NCI-H2107 treated with DMSO at 0.1 percent for 48 hours (cell line): Measurements from ENCODE around the gene EMD.
A peak's percentile ranks its signal among the peaks of the same experiment; 100 is the strongest.

ENCODE experiments used
- DNase-seq: peaks from one replicate; lab custom pipeline; 2025; ENCODE audit not compliant: unreplicated experiment; lab: John Stamatoyannopoulos, UW

EMD gene

DNA sequence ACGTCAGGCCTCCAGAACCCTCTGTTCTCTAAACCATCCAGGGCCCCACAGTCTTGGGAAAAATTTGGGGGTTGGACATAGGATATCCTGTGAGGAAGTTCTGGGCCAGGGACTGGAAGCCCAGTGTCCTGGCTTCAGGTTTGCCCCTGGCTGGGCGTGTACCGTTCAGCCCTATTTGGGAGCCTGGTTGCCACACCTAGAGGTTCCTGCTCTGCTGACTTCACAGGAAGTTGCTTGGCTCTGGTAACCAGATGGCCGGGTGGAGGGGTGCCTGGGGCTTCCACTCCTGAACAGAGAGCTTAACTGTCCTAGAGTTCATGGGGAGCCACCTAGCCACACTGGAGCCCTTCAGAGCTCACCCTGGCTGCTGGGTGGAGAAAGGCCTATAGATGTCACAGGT lies 33.4 kb downstream of the EMD start:
- DNase-seq, result no peak

DNA sequence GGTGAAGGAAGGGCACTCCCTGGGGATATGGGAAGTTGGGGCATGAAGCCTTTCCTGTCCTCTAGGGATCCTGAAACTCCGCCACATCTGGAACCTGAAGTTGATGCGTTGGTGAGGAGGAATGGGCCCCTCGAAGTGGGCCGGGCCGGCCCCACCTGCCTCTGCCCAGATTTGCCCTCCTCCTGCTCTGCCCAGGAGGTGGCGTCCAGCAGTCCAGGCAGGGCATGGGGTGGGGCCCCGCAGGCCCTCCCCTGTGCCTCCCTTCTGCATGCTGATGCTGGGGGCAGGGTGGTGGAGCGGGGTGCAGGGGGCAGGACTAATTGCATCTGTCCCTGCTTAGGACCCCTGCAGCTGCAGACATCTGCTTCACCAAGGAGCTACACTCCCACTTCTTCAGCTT lies 34.0 kb downstream of the EMD start:
- no peak for DNase-seq

DNA sequence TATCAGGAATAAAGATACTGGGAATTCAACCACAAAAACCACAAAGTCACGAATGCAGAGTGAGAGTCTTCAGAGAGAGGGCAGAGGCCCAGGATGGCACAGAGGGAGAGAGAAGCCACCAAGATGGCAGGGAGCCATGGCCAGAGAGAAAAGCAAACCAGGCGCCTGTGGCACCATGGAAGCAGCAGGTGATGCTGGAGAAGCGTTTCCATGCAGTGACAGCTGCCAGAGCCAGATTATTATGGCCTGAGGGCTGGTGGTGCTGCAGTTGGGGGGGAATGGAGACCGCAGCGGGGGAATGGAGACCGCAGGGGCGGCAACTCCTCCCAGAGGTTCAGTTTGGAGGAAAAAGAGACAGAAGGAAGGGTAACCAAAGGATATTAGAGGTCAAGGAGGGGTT lies 38.1 kb downstream of the EMD start:
- peak; percentile 73 for DNase-seq

DNA sequence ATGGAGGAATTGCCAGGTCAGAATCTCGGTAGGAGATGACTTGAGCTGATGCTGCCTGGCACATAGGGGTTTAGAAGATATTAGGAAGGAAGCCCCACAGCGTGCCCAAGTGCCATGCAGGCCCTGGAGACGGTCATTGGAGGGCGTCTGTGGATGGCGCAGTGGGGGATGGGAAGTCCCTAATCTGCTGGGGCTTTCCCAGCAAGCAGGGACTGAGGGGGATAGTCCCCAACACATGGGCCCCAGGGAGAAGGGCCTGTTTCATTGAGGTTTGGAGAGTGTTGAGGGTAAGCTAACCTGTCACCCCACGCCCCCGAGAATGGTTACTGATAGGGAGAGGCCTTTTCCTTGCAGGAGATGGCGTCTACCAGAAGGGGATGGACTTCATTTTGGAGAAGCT lies 40.1 kb downstream of the EMD start:
- DNase-seq, result no peak

DNA sequence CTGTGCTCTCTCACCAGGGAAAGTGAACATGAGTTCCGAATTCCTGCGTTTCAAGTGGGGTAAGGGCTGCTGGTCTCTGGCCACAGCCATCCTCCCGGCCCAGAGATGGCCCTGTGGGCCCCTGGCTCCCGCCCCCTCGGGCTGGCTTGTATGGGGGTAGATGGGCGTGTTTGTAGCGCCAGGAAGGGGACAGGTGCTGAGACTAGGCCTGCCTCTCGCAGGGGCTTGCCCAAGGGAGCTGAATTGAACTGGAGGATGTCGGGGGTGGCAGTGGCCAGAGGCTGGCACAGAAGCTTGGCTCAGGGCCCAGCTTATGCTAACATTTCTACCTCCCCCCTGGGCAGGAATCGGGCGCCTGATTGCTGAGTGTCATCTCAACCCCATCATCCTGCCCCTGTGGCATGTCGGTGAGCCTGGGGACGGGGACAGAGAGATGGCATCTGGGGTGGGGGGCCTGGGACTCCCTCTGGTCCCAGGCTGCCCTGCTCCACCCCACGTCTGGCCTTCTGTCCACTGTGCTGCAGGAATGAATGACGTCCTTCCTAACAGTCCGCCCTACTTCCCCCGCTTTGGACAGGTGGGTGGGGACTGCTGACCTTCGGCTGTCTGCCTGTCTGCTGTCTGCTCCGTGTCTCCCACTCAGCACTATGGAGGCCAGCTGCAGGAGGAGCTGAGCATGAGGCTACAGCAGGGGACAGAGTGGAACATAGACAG lies 40.8 kb downstream of the EMD start:
- no peak for DNase-seq

DNA sequence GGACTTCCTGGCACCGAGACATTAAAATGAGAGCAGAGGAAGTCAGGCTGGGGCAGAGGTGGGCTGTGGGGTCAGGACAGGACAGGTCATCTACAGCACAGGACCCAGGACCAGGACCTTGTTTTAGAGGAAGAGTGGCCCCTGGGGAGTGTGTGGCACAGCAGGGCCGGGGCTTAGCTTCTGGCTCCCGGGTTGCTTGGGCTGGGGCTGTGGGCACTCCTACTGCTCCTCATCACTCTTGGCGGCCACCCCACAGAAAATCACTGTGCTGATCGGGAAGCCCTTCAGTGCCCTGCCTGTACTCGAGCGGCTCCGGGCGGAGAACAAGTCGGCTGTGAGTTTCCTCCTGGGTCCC lies 41.3 kb downstream of the EMD start:
- DNase-seq, result no peak

DNA sequence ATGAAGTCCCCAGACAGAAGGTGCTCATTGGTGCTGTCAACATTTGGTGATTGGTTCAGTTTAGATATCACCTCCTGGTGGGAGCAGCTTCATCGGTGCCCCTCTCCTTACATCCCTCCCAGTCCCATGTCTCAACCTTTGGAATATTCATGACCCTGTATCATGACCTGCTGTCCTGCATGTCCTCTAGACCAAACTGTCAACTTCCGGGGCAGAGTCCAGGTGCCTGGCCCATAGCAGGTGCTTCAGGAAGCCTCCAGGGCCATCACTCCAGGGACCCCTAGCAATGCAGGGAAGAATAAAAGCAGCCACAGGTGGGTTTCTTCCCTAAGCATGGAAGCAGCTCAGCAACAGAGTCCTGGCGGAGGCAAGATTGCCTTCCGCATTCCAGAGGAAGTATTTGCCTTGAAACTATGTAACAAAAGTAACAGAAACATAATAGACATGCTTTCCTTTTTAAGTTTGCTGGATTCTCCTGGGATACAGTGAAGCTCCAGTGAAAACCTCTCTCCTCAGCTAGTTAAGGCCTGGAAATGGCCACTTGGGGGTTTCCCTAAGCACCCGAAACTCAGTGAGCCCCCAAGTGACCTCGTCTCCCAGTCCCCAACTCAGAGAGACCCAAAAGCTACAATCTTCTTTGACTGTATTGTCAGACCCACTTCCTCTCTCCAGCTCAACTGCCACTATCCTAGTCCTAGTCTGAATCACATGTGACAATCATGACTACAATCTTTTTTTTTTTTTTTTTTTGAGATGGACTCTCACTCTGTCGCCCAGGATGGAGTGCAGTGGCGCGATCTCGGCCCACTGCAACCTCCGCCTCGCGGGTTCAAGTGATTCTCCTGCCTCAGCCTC lies 48.0 kb downstream of the EMD start:
- DNase-seq, result no peak

DNA sequence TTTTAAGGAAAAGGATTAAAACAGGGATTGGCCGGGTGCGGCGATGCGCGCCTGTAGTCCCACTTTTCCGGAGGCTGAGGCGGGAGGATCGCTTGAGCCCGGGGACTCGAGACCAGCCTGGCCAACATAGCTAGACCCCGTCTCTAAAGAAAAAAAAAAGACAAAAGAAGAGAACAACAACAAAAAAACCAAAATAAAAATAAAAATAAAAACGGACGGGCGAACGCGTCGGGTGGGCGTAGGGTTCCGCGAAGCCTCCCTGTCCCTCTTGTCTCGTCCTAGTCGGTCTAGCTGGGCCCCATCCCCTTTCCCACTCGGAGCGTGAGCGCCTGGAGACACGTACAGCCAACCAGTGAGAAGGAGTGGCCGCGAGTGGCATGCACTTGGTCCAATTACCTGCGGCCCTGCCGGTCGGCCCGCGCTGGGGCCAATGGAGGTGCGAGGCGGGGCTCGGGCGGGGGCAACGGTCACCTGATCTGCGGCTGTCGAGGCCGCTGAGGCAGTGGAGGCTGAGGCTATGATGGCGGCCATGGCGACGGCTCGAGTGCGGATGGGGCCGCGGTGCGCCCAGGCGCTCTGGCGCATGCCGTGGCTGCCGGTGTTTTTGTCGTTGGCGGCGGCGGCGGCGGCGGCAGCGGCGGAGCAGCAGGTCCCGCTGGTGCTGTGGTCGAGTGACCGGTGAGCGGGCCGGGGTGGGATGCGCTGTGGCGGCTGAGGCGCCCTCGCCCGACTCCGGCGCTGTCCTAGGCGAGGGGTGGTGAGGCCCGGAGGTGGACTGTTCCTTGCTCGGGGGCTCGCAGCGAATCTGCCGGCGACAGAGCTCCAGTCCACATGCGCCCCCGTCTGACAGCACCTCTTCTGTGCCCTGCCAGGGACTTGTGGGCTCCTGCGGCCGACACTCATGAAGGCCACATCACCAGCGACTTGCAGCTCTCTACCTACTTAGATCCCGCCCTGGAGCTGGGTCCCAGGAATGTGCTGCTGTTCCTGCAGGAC lies 49.4 kb downstream of the EMD start, which contains the start of gene ATP6AP1:
ATP6AP1 (plus strand) TSS at position 502 of the 996 bp plus-strand sequence; CDS start at position 518, 16 bp downstream.
- peak; percentile 88 for DNase-seq

DNA sequence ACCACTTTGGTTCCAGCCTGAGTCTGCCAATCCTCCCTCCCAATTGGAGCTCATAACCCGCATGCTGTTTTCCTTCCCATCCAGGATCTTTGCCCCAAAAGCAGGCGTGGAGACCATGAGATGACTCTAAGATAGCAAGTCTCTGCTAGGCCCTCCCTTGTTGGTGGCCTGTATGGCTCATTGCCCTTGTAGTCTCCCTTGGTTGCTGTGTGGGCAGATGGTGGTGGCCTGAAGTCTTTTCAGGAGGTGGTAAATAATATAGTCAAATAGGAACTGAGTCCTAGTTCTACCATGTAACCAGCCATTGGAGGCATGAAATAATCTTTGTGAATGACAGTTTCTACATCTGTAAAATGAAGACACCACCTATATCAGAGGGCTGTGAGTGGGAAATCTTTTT lies 50.6 kb downstream of the EMD start:
- DNase-seq, result no peak

DNA sequence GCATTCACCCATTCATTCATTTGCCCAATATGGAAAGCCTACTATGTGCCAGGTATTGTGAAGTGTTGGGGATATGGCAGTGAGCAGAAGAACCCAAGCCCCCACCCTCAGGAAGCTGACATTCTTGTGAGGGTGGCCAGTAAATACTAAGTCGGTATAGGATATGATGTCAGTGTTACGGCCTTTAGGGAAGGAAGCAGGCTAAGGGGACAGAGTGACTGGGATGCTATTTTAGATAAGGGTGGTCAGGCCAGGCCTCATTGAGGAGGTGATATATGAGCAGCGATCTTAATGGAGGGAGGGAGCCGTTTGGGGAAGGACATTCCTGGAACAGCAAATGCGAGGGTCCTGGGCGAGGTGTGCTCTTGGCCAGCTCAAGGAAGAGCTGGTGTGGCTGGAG lies 51.4 kb downstream of the EMD start:
- no peak for DNase-seq

DNA sequence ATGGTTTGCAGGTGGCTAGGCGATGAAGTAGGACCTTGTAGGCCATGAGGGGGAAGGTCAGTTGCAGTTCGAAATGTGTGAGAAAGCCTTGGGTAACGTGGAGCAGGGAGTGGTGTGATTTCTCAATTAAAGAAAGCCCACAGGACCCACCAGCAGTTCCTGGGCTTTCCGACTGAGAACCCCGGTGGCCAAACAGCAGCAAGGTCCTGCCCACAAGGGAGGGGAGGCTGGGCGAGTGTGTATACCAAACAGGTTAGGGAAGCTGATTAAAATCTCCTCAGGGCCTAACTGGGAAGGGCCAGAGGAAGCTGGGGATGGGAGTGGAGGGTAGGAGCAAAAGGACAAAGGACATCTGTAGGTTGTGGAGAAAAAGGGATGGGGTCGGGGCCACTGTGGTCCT lies 51.8 kb downstream of the EMD start:
- no peak for DNase-seq
